RKO (cell line): ENCODE results near the gene HSP90AB1.

Source experiments
- DNase-seq: peaks from one replicate; pipeline ENCODE4 v3.0.0-alpha.2; 2016; ENCODE audit warnings: low spot score

Gene HSP90AB1

GRCh38 chr6:44269178-44269920, 22.4 kb downstream of the HSP90AB1 start:
- DNase-seq, result no peak

DNA sequence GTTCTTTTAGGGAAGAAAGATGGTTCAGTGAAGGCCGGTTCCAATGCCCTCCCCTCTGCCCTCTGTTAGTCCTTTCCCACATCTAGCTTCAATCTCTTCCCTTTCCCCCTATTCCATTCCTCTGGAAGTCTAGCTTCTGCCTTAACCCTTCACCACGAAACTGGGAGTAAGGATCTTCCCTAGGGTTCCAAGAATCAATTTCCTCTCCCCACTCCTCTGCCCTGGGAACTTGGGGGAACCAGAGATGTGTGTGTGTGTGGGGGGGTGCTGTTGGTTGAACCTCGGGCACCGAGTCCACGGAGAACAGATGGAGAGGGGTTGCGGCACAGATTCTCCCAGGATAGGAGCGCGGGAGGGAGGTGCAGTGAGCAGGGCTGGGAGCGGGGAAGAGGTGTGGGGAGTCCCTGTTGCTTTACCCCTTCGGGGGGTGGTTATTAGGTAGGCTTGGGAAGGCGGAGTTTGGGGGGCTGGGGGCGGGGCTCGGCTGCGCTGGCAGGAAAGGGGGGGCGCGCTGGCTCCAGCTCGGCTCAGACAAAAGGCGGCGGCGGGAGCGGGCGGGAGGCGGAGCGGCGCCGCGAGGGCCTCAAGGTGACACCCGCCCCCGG, 23.1 kb downstream of the HSP90AB1 start, which contains the start of gene TMEM151B:
TMEM151B (plus strand) TSS at position 530 of the 605 bp plus-strand sequence. CDS start 293 bp downstream, outside the sequence.
- no peak for DNase-seq

- no peak for DNase-seq
Observed at GRCh38 chr6:44270526-44271405, 23.9 kb downstream of the HSP90AB1 start.

- no peak for DNase-seq
Observed at GRCh38 chr6:44271406-44271723, 24.5 kb downstream of the HSP90AB1 start.

DNA sequence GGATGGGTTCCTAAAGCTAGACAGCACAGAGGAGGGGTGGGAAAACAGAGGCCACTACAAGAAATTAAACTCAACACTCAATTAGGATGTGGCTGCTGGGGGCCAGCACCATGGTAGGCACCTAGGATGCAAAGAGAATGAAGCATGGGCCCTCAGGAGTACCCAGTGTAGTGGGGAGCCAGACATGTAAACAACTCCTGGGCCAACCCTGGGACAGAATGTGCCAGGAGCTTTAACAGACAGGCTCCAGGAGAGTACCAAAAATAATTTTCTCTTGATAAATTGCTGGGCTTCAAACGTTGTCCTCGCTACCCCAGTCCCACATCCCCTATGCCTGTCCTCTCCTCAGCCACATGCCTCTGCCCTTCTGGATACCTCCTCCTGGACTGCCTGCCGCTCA, 25.0 kb downstream of the HSP90AB1 start:
- no peak for DNase-seq

GRCh38 chr6:44272529-44272928, 25.6 kb downstream of the HSP90AB1 start:
- DNase-seq, result no peak

- no peak for DNase-seq
Observed at GRCh38 chr6:44272999-44273566, 26.2 kb downstream of the HSP90AB1 start.

- DNase-seq, result no peak
Observed at GRCh38 chr6:44273617-44274016, 26.7 kb downstream of the HSP90AB1 start.

DNA sequence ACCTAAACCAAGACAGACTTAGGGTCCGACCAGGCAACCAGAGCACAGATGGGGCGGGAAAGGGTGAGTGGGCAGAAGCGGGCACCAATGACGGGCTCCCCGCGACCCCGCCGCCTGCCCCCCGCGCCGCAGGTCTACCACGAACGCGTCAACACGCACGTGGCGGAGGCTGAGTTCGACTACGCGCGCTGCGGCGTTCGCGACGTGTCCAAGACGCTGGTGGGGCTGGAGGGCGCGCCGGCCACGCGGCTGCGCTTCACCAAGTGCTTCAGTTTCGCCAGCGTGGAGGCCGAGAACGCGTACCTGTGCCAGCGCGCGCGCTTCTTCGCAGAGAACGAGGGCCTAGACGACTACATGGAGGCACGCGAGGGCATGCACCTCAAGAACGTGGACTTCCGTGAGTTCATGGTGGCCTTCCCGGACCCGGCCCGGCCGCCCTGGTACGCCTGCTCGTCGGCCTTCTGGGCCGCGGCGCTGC, 28.4 kb downstream of the HSP90AB1 start:
- DNase-seq, result no peak

GRCh38 chr6:44275749-44276648, 29.1 kb downstream of the HSP90AB1 start:
- DNase-seq, result no peak

DNA sequence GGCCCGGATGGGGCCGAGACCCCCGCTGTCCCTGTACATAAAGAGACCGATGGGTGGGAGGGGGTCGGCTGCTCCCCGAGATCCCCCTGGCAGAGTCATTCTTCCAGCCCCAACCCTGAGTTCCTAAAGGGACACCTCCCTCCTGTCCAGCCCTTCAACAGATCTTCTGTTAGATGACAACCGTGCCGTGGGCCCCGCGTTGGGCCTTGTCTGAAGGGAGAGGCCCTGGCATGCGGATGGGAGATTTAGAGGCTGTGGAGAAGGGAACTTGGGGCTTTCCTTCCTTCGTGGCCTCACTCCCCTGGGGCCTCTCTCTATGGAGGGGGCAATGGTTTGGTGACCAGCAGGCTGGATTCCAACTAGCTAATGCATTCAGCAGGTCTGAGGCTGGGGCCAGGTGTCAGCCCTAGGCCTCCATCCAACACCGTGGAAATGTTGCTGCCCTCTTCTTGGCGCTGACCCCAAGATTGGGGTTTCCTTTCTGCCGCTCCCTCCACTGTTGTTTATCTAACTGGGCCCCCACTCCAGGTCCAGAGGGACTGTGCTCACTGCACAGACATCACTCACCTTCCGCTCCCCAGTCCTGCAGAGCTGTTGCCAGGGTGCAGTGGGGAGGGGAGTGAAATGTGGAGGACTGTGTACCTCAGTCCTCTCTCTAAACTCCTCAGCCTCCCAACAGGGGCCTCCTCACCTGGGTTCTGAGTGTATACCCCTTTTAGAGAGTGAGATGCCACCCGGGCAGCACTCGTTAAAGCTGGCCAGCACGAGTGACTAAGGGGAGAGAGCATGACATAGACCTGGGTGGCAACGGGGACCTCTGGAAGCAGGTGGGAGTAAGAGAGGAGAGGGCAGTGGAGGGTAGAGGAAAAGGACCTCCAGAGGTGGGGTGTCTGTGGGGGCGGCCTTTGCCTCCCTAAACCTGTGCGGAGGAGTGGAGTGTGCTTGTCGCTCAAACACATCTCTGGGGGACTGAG, 30.1 kb downstream of the HSP90AB1 start:
- DNase-seq, result no peak

- no peak for DNase-seq
Observed at GRCh38 chr6:44277763-44278162, 30.9 kb downstream of the HSP90AB1 start.

DNA sequence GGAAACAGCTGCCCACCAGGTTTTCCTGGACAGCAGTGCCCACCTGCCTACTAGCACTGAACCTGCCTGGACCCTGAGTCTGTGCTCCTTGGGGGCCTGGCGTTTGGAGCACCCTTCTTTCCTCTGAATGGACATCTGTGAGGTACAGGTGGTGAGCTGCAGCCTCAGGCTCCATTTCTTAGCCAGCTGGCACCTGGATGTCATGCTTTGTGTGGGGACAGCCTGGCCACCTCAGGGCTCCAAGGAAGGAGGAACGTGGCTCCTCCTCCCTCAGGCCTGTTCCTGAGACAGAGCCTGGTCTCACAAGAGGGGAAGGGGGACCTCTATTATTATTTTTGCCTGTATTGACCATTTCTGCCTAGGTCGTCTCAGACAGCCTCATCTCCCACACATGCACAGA, 31.4 kb downstream of the HSP90AB1 start:
- DNase-seq, result no peak

GRCh38 chr6:44278774-44279697, 32.1 kb downstream of the HSP90AB1 start:
- DNase-seq, result peak; percentile 26

GRCh38 chr6:44284121-44284520, 37.2 kb downstream of the HSP90AB1 start:
- DNase-seq, result no peak

GRCh38 chr6:44284867-44285266, 38.0 kb downstream of the HSP90AB1 start:
- no peak for DNase-seq

DNA sequence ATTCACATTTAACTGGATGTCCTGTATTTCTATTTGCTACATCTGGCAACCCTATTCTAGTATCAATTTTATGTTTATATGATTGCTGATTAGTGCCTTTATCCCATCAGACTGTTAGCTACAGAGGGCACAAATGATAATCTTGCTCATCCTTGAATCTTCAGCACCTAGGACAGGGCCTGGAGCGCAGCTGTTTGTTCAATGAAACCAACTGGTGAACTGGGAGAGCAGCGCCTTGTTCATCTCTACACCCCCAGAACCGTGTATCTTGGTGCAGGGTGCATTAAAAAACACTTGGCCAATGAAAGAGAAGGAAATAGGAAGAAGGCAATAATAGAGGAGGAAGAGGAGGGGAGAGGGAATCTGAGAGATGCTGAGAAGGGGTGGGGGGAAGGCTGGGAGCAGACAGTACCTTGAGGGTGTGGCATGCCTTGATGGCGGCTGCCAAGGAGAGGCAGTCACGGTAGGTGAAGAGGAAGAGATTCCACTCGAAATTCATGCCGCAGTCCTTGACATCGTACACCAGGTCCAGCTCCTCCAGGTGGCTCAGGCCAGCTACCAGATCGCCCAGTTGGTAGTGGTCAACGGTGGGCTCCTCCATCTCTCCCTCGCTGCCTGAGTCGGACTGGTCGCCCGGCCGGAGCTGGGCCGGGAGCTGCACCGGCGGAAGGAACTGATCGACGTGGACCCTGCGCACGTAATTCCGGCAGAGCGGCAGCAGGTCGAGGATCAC, 38.8 kb downstream of the HSP90AB1 start:
- DNase-seq, result peak; percentile 34

DNA sequence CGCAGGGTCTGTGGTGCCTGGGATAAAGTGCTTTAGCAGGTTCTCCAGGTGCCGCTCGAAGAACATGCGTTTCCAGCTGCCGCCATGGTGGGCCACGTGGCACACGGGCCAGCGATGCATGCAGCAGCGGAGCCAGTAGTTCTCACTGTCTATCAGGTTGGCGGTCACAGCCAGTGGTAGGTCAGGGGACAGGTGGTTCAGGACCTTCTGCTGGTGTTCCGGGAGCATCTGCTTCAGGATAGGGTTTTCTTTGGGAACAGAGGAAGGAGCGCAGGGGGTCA, 39.3 kb downstream of the HSP90AB1 start:
- DNase-seq, result no peak

DNA sequence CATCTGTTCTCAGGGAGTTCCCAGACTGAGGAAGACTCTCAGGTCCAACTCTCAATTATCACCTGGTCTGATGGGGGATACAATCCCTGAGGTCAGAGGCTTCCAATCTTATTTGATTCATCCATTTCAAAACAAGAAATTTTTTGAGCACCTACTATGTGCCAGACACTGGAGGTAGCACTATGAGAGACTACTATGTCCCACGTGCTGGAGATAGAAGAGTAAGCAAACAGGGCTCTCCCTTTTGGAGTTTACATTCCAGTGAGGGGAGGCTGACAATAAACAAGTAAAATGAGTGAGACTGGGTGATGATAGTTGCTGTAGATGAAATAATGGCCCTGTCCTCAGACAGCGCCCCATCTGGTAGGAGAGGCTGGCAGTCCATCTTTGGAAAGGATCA, 39.8 kb downstream of the HSP90AB1 start:
- DNase-seq, result no peak
